HepG2 (cell line): Measurements from ENCODE around the gene EPN3. TPM values are rescaled to one million over a fixed set of nuclear protein-coding genes. Genes with fewer than 3 reads are reported as not detected.

Source experiments
- ATAC-seq: fragments of 200-7000 bp; cut with Tn5 transposase; 3 replicates; pipeline ENCODE4 v1.9.1; 2020; ENCODE audit warnings: mild to moderate bottlenecking, moderate library complexity
- BruUV-seq: library from RNA; stranded (reverse); fragments of 400-500 nt; replicated peaks from 2 replicates; lab custom pipeline; 2021; lab: Mats Ljungman, UMichigan
- CTCF ChIA-PET: fragments of 300-600 bp; formaldehyde crosslinking; extraction: SDS; loops from one replicate; lab custom pipeline; 2021; ENCODE audit warnings: low total read pairs, inconsistent platforms, low intra/inter-chr PET ratio; lab: Yijun Ruan, JAX
- POLR2A ChIA-PET: fragments of 350-600 bp; sonication (Branson Sonifier 250); formaldehyde crosslinking; loops from one replicate; lab custom pipeline; 2020; ENCODE audit warnings: antibody characterized with exemption, inconsistent platforms; lab: Yijun Ruan, JAX
- DNase-seq: peaks from one replicate; pipeline ENCODE4 v3.0.0-alpha.2; 2015; ENCODE audit warnings: low spot score
- FAIRE-seq: peaks from 3 replicates; lab custom pipeline; 2011; peaks lifted over from hg19 to GRCh38; lab: Jason Lieb, UNC
- H2AFZ ChIP-seq: one replicate; pipeline ENCODE4 v1.6.1; 2011; ENCODE audit warnings: low read length, inconsistent platforms
- H3K27ac ChIP-seq: fragments of 300-600 bp; 3 replicates; pipeline ENCODE4 v1.8.0; 2011; ENCODE audit warnings: mixed run types, mild to moderate bottlenecking, mixed read lengths, low read length, inconsistent platforms; ENCODE audit not compliant: insufficient read depth; ENCODE audit errors: extremely low read length
- H3K27me3 ChIP-seq, 2 experiments: fragments of 200-600 bp in 1 of 2; 2 replicates in 1 of 2; 3 replicates in 1 of 2; pipeline versions ENCODE4 v1.6.0 to v1.8.0; 2011; ENCODE audit warnings: low read length in 2 of 2, mild to moderate bottlenecking in 2 of 2, moderate library complexity in 2 of 2, inconsistent platforms in 1 of 2; ENCODE audit not compliant: insufficient read depth in 2 of 2, control insufficient read depth in 1 of 2
- H3K36me3 ChIP-seq, 2 experiments: fragments of 200-600 bp in 1 of 2; replicated peaks in 1 of 2; 2 replicates in 1 of 2; 3 replicates in 1 of 2; pipeline versions ENCODE4 v1.5.1 to v1.8.0; 2011; ENCODE audit warnings: low read length in 2 of 2, inconsistent platforms in 1 of 2; ENCODE audit not compliant: insufficient read depth in 2 of 2, control insufficient read depth in 1 of 2
- H3K4me1 ChIP-seq: 2 replicates; pipeline ENCODE4 v1.5.1; 2012; ENCODE audit warnings: low read length, inconsistent platforms; ENCODE audit not compliant: insufficient read depth
- H3K4me2 ChIP-seq: 2 replicates; pipeline ENCODE4 v1.6.0; 2011; ENCODE audit warnings: low read depth, low read length, inconsistent platforms
- H3K4me3 ChIP-seq, 3 experiments: fragments of 200-600 bp in 1 of 3; sonication (generic), shearing (Covaris generic) in 1 of 3; replicated peaks in 1 of 3; 2 replicates each; pipeline ENCODE4 v1.5.1; 2011 to 2016; ENCODE audit warnings: low read length in 3 of 3, inconsistent platforms in 2 of 3, low read depth in 2 of 3, mild to moderate bottlenecking in 2 of 3, control low read depth in 1 of 3, mixed read lengths in 1 of 3; ENCODE audit not compliant: insufficient read depth in 1 of 3
- H3K79me2 ChIP-seq: one replicate; pipeline ENCODE4 v1.6.1; 2011; ENCODE audit warnings: low read length, inconsistent platforms; ENCODE audit not compliant: insufficient read depth
- H3K9ac ChIP-seq: 2 replicates; pipeline ENCODE4 v1.6.0; 2011; ENCODE audit warnings: mild to moderate bottlenecking, low read depth, low read length, inconsistent platforms; ENCODE audit not compliant: insufficient read depth
- H3K9me3 ChIP-seq: 2 replicates; pipeline ENCODE4 v1.5.1; 2012; ENCODE audit warnings: mild to moderate bottlenecking, low read length
- H4K20me1 ChIP-seq: 2 replicates; pipeline ENCODE4 v1.6.0; 2011; ENCODE audit warnings: inconsistent platforms, mild to moderate bottlenecking, low read length, moderate library complexity; ENCODE audit not compliant: insufficient read depth
- AGO1 ChIP-seq: fragments of 200-400 bp; formaldehyde crosslinking; IDR thresholded peaks from 2 replicates; pipeline ENCODE4 v1.6.1; 2017; ENCODE audit warnings: mild to moderate bottlenecking, low read depth, low read length, moderate library complexity; ENCODE audit not compliant: poor library complexity, severe bottlenecking
- AGO2 ChIP-seq: fragments of 200-400 bp; formaldehyde crosslinking; optimal IDR thresholded peaks from 2 replicates; pipeline ENCODE3; 2017; ENCODE audit warnings: mild to moderate bottlenecking, low read depth, low read length, moderate library complexity
- CCDC6 ChIP-seq: sonication (generic); formaldehyde crosslinking; IDR thresholded peaks from 2 replicates; pipeline ENCODE4 v1.8.1; 2022; ENCODE audit warnings: mild to moderate bottlenecking, missing genetic modification reagents, moderate library complexity
- DMAP1 ChIP-seq: IDR thresholded peaks from 2 replicates; pipeline ENCODE4 v1.6.1; 2016
- HNF4A ChIP-seq: sonication (generic); formaldehyde crosslinking; IDR thresholded peaks from 2 replicates; pipeline ENCODE4 v1.4.0; 2020; ENCODE audit warnings: missing genetic modification reagents
- HNRNPL ChIP-seq: fragments of 200-400 bp; formaldehyde crosslinking; IDR thresholded peaks from 2 replicates; pipeline ENCODE4 v1.6.1; 2017; ENCODE audit warnings: mild to moderate bottlenecking, low read depth, low read length
- MTA1 ChIP-seq: sonication (generic); formaldehyde crosslinking; IDR thresholded peaks from 2 replicates; pipeline ENCODE4 v1.4.0; 2020; ENCODE audit warnings: missing genetic modification reagents, mild to moderate bottlenecking, borderline replicate concordance
- NCOA1 ChIP-seq: sonication (generic); formaldehyde crosslinking; IDR thresholded peaks from 2 replicates; pipeline ENCODE4 v1.9.0; 2021; ENCODE audit warnings: missing genetic modification reagents
- RARA ChIP-seq: IDR thresholded peaks from 2 replicates; pipeline ENCODE4 v1.6.1; 2016; ENCODE audit warnings: missing genetic modification reagents, missing compliant biosample characterization
- RBAK ChIP-seq: sonication (generic); formaldehyde crosslinking; IDR thresholded peaks from 2 replicates; pipeline ENCODE4 v1.5.1; 2020; ENCODE audit warnings: mild to moderate bottlenecking, missing genetic modification reagents
- SP2 ChIP-seq: sonication (generic); formaldehyde crosslinking; IDR thresholded peaks from 2 replicates; pipeline ENCODE4 v1.5.1; 2020; ENCODE audit warnings: mild to moderate bottlenecking, missing genetic modification reagents
- WIZ ChIP-seq: sonication (generic); formaldehyde crosslinking; IDR thresholded peaks from 2 replicates; pipeline ENCODE4 v1.5.1; 2020; ENCODE audit warnings: mild to moderate bottlenecking, missing genetic modification reagents
- ZBTB33 ChIP-seq: sonication (generic); formaldehyde crosslinking; IDR thresholded peaks from 2 replicates; pipeline ENCODE4 v1.4.0; 2020; ENCODE audit warnings: missing genetic modification reagents
- ZBTB34 ChIP-seq: sonication (generic); formaldehyde crosslinking; IDR thresholded peaks from 2 replicates; pipeline ENCODE4 v1.8.0; 2022; ENCODE audit warnings: mild to moderate bottlenecking, missing genetic modification reagents
- ZNF547 ChIP-seq: sonication (generic); formaldehyde crosslinking; IDR thresholded peaks from 2 replicates; pipeline ENCODE4 v1.5.1; 2020; ENCODE audit warnings: mild to moderate bottlenecking, missing genetic modification reagents
- ZNF557 ChIP-seq: sonication (generic); formaldehyde crosslinking; IDR thresholded peaks from 2 replicates; pipeline ENCODE4 v1.4.0; 2020; ENCODE audit warnings: missing genetic modification reagents
- ZNF574 ChIP-seq: sonication (generic); formaldehyde crosslinking; IDR thresholded peaks from 2 replicates; pipeline ENCODE4 v1.4.0; 2020; ENCODE audit warnings: missing genetic modification reagents
- ZNF7 ChIP-seq: IDR thresholded peaks from 2 replicates; pipeline ENCODE4 v1.6.1; 2016; ENCODE audit warnings: missing biosample characterization, missing genetic modification reagents
- WGBS: methylation state at CpG from one replicate; pipeline ENCODE4 v1.1.6; 2017; ENCODE audit warnings: low lambda C conversion rate; 5-methylcytosine and 5-hydroxymethylcytosine counted together
- in situ Hi-C: cut with HindIII; loops from 2 replicates; pipeline ENCODE4 v1.10.0; 2017; ENCODE audit warnings: low pct_unique_long_range_greater_than_20kb; ENCODE audit not compliant: extremely low pct_ligation_motif_present
- intact Hi-C: fragments of 100-400 bp; cut with micrococcal nuclease; formaldehyde crosslinking; loops from one replicate; pipeline ENCODE4 v1.10.0; 2022; ENCODE audit not compliant: unreplicated experiment
- polyA plus RNA-seq, 8 experiments: library from polyadenylated mRNA; depleted of rRNA in 3 of 8; stranded (reverse) in 7 of 8; unstranded in 1 of 8; fragments of >200 nt; fragmentation: Illumina TruSeq in 4 of 8; extraction: Trizol in 4 of 8; gene quantifications; 2 replicates each; pipeline versions ENCODE4 v1.2.1 to v1.2.3, GENCODE V29; 2011 to 2016; ENCODE audit warnings: low read depth in 4 of 8, missing spikeins in 1 of 8, mixed read lengths in 1 of 8; ENCODE audit not compliant: insufficient read depth in 1 of 8
- total RNA-seq, 5 experiments: library from RNA; depleted of rRNA; stranded (reverse); fragments of >200 nt; fragmentation: Illumina TruSeq; extraction: Trizol; gene quantifications; 2 replicates each; pipeline ENCODE4 v1.2.3, GENCODE V29; 2016; ENCODE audit warnings: low read depth in 1 of 5

EPN3 gene
- total and polyA plus RNA-seq, 2 of the 13 experiments (the other 11 are each of a cell fraction or from before 2014, with no cell fraction given) = 0.11 to 0.95 TPM

- TF ChIP-seq SP2 (no peak), WIZ (CRISPR knock-in tag) (no peak), HNRNPL (no peak), ZNF557 (CRISPR knock-in tag) (no peak), DMAP1 (CRISPR knock-in tag) (no peak), CCDC6 (no peak), ZNF547 (CRISPR knock-in tag) (0 out of 2 replicates have a peak, but pooled peaks have one; percentile 28), RBAK (CRISPR knock-in tag) (no peak), ZBTB34 (CRISPR knock-in tag) (no peak), AGO2 (peak; percentile 2), ZNF7 (no peak), AGO1 (no peak)
Observed at GRCh38 chr17:50558941-50559614, 26.5 kb downstream of the EPN3 start (continued).

- H3K27ac ChIP-seq = no peak overlapping the region
- CTCF ChIA-PET = no interaction called here
- no peaks in the 10 kb centered on the region for H3K9me3 ChIP-seq
- in situ Hi-C loops (no loop called here), intact Hi-C loops (no loop called here)
- H3K4me1 ChIP-seq = peaks cover 9% of the 10 kb centered on the region
- peak overlapping the region; percentile 69 for H3K4me2 ChIP-seq
- no peaks in the 10 kb centered on the region for H3K79me2 ChIP-seq
- WGBS = 40% methylated on average over 22 of the region's 27 CpGs
- no TSS peak for BruUV-seq
- peak overlapping the region in 2 of 3 experiments; percentile 13 to 65; a peak in 1 of 6 replicates for H3K4me3 ChIP-seq
- ATAC-seq (peak; percentile 11), DNase-seq (no peak), FAIRE-seq (peak; percentile 4)
- no peaks in the 10 kb centered on the region for H3K36me3 ChIP-seq
- H3K27me3 ChIP-seq = peaks cover 22 to 38% of the 10 kb centered on the region in 2 experiments
- peaks cover 5% of the 10 kb centered on the region; the same call in 1 of the 2 replicates for H4K20me1 ChIP-seq
- POLR2A ChIA-PET = interaction anchor here (1.0 to 2.5 kb wide), 10 partner anchors 9 to 160 kb away, joined by 3 to 8 read pairs (median 6); partner anchors contain the start of gene LUC7L3
- H3K9ac ChIP-seq = no peak overlapping the region
- no peak overlapping the region for H2AFZ ChIP-seq
- TF ChIP-seq ZBTB33 = peak; percentile 57; the same call in 1 of the 2 replicates
- 0 out of 2 replicates have a peak, but pooled peaks have one; percentile 22 for TF ChIP-seq NCOA1 (CRISPR knock-in tag)
- 0 out of 2 replicates have a peak, but pooled peaks have one; percentile 11 for TF ChIP-seq ZNF574 (CRISPR knock-in tag)
- 0 out of 2 replicates have a peak, but pooled peaks have one; percentile 11 for TF ChIP-seq MTA1 (CRISPR knock-in tag)
- TF ChIP-seq RARA (CRISPR knock-in tag) = peak; percentile 41; the same call in 1 of the 2 replicates
- TF ChIP-seq HNF4A (CRISPR knock-in tag) = peak; percentile 34
Observed at GRCh38 chr17:50559674-50560184, 27.2 kb downstream of the EPN3 start.
